HS-27A (cell line): Measurements from ENCODE around the gene DEAF1.

Experiments
- DNase-seq: peaks from one replicate; pipeline ENCODE4 v3.0.0-alpha.2; 2012; ENCODE audit warnings: low read depth, missing footprints

The DEAF1 gene

GRCh38 chr11:612201-612960 is 82.6 kb downstream of the DEAF1 start:
- no peak for DNase-seq

- DNase-seq = no peak
These were observed 83.7 kb downstream of the DEAF1 start for GRCh38 chr11:611001-611996.

GRCh38 chr11:610146-610801 is 84.7 kb downstream of the DEAF1 start:
- DNase-seq = no peak

DNA sequence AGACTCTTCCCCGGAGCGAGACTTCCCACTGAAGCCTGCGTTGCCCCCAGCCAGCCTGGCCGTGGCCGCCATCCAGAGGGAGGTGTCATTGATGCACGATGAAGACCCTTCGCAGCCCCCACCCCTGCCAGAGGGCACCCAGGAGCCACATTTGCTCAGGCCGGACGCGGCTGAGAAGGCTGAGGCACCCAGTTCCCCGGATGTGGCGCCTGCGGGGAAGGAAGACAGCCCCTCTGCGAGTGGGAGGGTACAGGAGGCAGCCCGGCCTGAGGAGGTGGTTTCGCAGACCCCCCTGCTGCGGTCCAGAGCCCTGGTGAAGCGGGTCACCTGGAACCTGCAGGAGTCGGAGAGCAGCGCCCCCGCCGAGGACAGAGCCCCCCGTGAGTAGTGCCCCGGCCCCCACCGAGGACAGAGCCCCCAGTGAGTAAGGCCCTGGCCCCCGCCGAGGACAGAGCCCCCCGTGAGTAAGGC is 85.6 kb downstream of the DEAF1 start:
- no peak for DNase-seq

DNA sequence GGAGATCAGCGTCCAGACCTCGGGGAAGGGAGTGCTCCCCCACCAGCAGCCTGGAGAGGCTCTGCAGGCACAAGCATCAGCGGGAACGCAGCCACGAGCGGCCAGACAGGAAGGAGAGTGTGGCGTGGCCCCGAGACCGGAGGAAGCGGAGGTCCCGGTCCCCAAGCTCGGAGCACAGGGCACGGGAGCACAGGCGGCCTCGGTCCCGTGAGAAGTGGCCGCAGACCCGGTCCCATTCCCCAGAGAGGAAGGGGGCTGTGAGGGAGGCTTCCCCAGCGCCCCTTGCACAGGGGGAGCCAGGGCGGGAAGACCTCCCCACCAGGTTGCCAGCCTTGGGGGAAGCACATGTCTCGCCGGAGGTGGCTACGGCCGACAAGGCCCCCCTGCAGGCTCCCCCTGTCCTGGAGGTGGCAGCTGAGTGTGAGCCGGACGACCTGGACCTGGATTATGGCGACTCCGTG is 86.2 kb downstream of the DEAF1 start:
- no peak for DNase-seq

GRCh38 chr11:607971-608659 is 86.9 kb downstream of the DEAF1 start:
- DNase-seq = no peak

DNA sequence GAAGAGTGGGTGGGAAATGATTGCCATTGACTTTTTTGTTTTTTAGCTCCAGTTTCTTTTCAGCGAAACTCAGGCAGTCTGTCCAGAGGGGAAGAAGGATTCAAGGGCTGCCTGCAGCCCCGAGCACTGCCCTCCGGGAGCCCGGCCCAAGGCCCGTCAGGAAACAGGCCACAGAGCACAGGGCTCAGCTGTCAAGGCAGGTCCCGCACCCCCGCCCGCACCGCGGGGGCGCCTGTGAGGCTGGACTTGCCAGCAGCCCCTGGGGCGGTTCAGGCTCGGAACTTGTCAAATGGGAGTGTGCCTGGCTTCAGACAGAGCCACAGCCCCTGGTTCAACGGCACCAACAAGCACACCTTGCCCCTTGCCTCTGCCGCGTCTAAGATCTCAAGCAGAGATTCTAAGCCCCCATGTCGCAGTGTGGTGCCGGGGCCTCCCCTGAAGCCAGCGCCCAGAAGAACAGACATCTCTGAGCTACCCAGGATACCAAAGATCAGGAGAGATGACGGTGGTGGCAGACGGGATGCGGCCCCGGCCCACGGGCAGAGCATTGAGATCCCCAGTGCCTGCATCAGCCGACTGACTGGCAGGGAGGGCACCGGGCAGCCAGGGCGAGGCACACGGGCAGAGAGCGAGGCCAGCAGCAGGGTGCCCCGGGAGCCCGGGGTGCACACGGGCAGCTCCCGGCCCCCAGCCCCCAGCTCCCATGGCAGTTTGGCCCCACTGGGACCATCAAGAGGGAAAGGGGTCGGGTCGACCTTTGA is 87.8 kb downstream of the DEAF1 start:
- DNase-seq = no peak

- DNase-seq = no peak
These were observed 88.8 kb downstream of the DEAF1 start for GRCh38 chr11:606245-606644.

DNA sequence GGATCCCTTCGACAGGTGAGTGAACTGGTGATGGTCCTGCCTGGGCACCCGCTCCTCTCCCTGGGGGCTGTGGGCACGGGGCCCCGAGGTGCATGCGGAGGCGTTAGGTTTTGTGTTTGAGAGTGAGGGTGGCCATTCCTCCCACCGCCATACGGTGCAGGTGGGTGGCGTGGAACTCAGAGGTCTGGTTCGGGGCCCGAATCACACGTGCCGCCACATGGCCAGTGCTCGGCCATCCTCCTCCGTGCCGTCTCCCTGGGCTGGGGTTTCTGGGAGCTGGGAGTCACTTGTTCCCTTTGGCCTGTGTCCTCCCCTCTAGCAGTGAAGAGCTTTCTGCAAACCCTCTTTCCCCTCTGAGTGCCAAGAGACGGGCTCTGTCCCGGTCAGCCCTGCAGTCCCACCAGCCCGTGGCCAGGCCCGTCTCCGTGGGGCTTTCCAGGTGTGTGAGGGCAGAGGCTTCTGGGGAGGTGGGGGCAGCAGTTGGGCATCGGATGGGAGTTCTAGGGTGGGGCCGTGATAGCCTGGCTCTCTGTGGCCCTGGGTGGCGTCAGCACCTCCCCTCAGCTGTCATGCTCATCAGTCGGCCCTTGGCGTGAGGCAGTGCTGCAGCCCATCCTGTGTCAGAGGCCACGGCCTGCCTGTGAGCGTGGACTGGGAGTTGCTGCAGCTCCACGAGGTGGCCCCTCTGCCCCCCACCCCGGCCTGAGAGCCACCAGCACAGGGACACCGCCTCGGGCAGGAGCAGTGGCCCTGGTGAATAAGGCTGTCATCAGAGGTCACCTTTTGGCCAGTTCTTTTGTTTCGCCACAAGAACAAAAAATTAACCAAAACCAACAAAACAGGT is 89.5 kb downstream of the DEAF1 start:
- DNase-seq = no peak

GRCh38 chr11:603154-603553 is 91.9 kb downstream of the DEAF1 start:
- DNase-seq = no peak

GRCh38 chr11:601573-602245 is 93.3 kb downstream of the DEAF1 start:
- no peak for DNase-seq

GRCh38 chr11:598005-598680 is 96.9 kb downstream of the DEAF1 start:
- DNase-seq = no peak

GRCh38 chr11:597166-597725 is 97.8 kb downstream of the DEAF1 start:
- no peak for DNase-seq

- DNase-seq = no peak
These were observed 98.6 kb downstream of the DEAF1 start for GRCh38 chr11:596374-596773.

DNA sequence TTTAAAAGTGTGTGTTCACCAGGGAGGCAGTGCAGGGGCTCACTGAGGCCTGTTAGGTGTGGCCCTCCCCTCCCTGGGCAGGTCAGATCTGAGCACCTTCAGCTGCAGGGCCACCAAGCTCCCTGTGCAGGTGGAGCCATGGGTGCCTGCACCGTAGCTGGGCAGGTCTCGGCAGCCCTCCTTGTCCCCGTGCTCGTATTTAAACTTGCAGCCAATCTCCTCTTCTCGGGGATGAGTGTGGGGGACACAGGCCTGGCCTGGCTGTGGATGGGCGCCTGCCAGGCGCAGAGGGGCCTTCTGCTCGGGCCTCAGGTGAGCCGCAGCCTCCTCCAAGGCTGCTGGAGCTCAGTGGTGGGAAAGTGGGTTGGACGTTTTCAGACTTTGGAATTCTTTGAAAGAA is 99.6 kb downstream of the DEAF1 start:
- DNase-seq = no peak
